Spleen (tissue), 11 donors: Measurements from ENCODE around the gene TTC16. TPM values are rescaled to one million over a fixed set of nuclear protein-coding genes. Genes with fewer than 3 reads are reported as not detected.

Source experiments
- DNase-seq: peaks from one replicate; pipeline ENCODE4 v3.0.0-alpha.2; 2020
- H3K27ac ChIP-seq, 8 donors: fragments of 200-600 bp; sonication (generic) in 7 of 8; 1 replicate in 4 of 8; 2 replicates in 4 of 8; pipeline versions ENCODE4 v1.5.0 to v1.8.0; 2016 to 2021; ENCODE audit warnings: inconsistent platforms in 4 of 8, mild to moderate bottlenecking in 4 of 8, moderate library complexity in 1 of 8
- H3K27me3 ChIP-seq, 7 donors: fragments of 200-600 bp; sonication (generic) in 6 of 7; replicated peaks in 1 of 7; 1 replicate in 4 of 7; 2 replicates in 3 of 7; pipeline versions ENCODE4 v1.5.0 to v1.8.0; 2016 to 2021; ENCODE audit warnings: inconsistent platforms in 3 of 7, mild to moderate bottlenecking in 1 of 7
- H3K36me3 ChIP-seq, 6 donors: fragments of 200-600 bp; sonication (generic) in 5 of 6; 1 replicate in 4 of 6; 2 replicates in 2 of 6; pipeline versions ENCODE4 v1.5.0 to v1.8.0; 2016 to 2021; ENCODE audit warnings: inconsistent platforms in 2 of 6
- H3K4me1 ChIP-seq, 6 donors: fragments of 200-600 bp; sonication (generic) in 5 of 6; 1 replicate in 3 of 6; 2 replicates in 3 of 6; pipeline versions ENCODE4 v1.5.0 to v1.8.0; 2016 to 2021; ENCODE audit warnings: inconsistent platforms in 3 of 6
- H3K4me3 ChIP-seq, 8 donors: fragments of 200-600 bp; sonication (generic) in 7 of 8; 1 replicate in 4 of 8; 2 replicates in 4 of 8; pipeline versions ENCODE4 v1.5.0 to v1.8.0; 2016 to 2021; ENCODE audit warnings: inconsistent platforms in 4 of 8, mild to moderate bottlenecking in 4 of 8, moderate library complexity in 2 of 8
- H3K9me3 ChIP-seq, 8 donors: fragments of 200-600 bp; sonication (generic) in 7 of 8; 1 replicate in 4 of 8; 2 replicates in 4 of 8; pipeline versions ENCODE4 v1.5.0 to v1.8.0; 2016 to 2021; ENCODE audit warnings: inconsistent platforms in 4 of 8
- POLR2A ChIP-seq, 3 donors: fragments of 450-650 bp; IDR thresholded peaks; one replicate each; pipeline ENCODE4 v1.5.1; 2017; ENCODE audit warnings: antibody characterized with exemption in 3 of 3, mild to moderate bottlenecking in 1 of 3
- POLR2AphosphoS5 ChIP-seq, 3 donors: sonication (generic); formaldehyde crosslinking; IDR thresholded peaks; one replicate each; pipeline ENCODE4 v1.5.1; 2017; ENCODE audit warnings: antibody characterized with exemption in 3 of 3
- WGBS, 5 donors: extraction: QIAGEN DNeasy Blood & Tissue Kit in 3 of 5; methylation state at CpG; one replicate each; pipeline versions ENCODE4 v1.1.5 to v1.1.7; 2013 to 2018; 5-methylcytosine and 5-hydroxymethylcytosine counted together
- intact Hi-C: fragments of 100-400 bp; cut with DNase I; formaldehyde crosslinking; loops from one replicate; pipeline ENCODE4 v1.15.0; 2023; ENCODE audit warnings: low total_unique reads
- polyA plus RNA-seq, 3 donors: library from polyadenylated mRNA; stranded (reverse); fragments of 200-250 nt; gene quantifications; one replicate each; pipeline ENCODE4 v1.2.1, GENCODE V29; 2013
- total RNA-seq, 7 donors: library from RNA; depleted of rRNA in 3 of 7; stranded (reverse); fragments of >200 nt in 3 of 7; fragmentation: NEBNext Ultra II Directional in 4 of 7; extraction: Animal tissue kit (Norgen Biotek cat#: 25700) in 4 of 7; gene quantifications; one replicate each; pipeline versions ENCODE4 v1.1.0 to v1.2.1, GENCODE V29; 2016 to 2021
- TF ChIP-seq, protein P1 (sequence below), 11 experiments: fragments of 200-600 bp in 7 of 11; fragments of 450-650 bp in 4 of 11; sonication (generic) in 4 of 11; IDR thresholded peaks in 8 of 11; conservative IDR thresholded peaks in 3 of 11; 1 replicate in 7 of 11; 2 replicates in 4 of 11; pipeline versions ENCODE4 v1.4.0 to v1.8.0; 2016 to 2021; ENCODE audit warnings: antibody characterized with exemption in 11 of 11, inconsistent platforms in 4 of 11, mild to moderate bottlenecking in 1 of 11
- donor health status: healthy with polysubstance abuse.
- donor health status: DM: no; HTN: no; CAD: no; lungs with moderate emphysema.
- donor health status: DM: no; HTN: no; CAD: no.
- donor health status: Bipolar disorder and iron deficiency.
- donor health status: healthy.
- donor health status: DM: no; HTN: no; CAD: no.
- donor health status: DM: yes; HTN: yes; CAD: no.

The TTC16 gene
- total and polyA plus RNA-seq, 10 donors, result 0.12 to 3.1 (median 1.8) TPM

DNA sequence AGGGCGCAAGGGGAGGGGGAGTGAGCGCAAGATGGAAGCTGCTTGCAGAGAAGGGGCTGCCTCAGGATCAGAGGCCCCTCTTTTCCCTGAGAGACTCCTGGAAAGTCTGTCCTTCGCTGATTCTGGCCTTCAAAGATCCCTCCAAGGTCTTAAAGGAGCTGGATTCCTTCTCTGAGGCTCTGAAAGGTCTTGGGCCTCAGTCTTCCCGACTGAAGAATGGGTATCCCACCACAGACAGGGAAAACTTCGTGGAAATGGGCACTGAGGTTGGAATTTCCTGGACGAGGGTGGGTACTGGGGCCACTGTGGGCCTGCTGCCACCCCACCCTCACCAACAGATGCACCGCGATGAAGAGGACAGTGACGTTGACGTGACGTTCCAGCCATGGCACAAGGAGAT lies 3.5 kb upstream of the TTC16 start:
- intact Hi-C loops, result no loop called here
- Histone ChIP-seq H3K9me3 (no peaks in the 10 kb centered on the region), H3K27ac (no peak overlapping the region), H3K4me3 (no peak overlapping the region), H3K4me1 (peaks cover 11 to 50% (median 37%) of the 10 kb centered on the region in 6 donors), H3K36me3 (peaks cover 0 to 12% (median 0%) of the 10 kb centered on the region in 6 donors), H3K27me3 (no peaks in the 10 kb centered on the region)
- 90 to 93% (median 90%) methylated on average over 11 of the region's 11 CpGs for WGBS, 5 donors
- DNase-seq, result no peak
- TF ChIP-seq POLR2A (IDR thresholded peaks at IDR 0.05) (no peak), POLR2AphosphoS5 (IDR thresholded peaks at IDR 0.05) (no peak)
- TF ChIP-seq, protein P1, sequence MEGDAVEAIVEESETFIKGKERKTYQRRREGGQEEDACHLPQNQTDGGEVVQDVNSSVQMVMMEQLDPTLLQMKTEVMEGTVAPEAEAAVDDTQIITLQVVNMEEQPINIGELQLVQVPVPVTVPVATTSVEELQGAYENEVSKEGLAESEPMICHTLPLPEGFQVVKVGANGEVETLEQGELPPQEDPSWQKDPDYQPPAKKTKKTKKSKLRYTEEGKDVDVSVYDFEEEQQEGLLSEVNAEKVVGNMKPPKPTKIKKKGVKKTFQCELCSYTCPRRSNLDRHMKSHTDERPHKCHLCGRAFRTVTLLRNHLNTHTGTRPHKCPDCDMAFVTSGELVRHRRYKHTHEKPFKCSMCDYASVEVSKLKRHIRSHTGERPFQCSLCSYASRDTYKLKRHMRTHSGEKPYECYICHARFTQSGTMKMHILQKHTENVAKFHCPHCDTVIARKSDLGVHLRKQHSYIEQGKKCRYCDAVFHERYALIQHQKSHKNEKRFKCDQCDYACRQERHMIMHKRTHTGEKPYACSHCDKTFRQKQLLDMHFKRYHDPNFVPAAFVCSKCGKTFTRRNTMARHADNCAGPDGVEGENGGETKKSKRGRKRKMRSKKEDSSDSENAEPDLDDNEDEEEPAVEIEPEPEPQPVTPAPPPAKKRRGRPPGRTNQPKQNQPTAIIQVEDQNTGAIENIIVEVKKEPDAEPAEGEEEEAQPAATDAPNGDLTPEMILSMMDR (IDR thresholded peaks at IDR 0.05 in 8 of 11, conservative IDR thresholded peaks at IDR 0.05 in 3 of 11), result no peak

- no peaks in the 10 kb centered on the region for H3K27me3 ChIP-seq
- no peak overlapping the region for H3K27ac ChIP-seq
- H3K4me1 ChIP-seq, result peaks cover 11 to 50% (median 37%) of the 10 kb centered on the region in 6 donors
- no peaks in the 10 kb centered on the region for H3K9me3 ChIP-seq
- no peak for DNase-seq
- intact Hi-C loops, result no loop called here
- 94 to 100% (median 94%) methylated on average over 2 to 10 of the region's 10 CpGs for WGBS, 5 donors
- H3K4me3 ChIP-seq, result no peak overlapping the region
- no peak for TF ChIP-seq POLR2A (IDR thresholded peaks at IDR 0.05)
- TF ChIP-seq, protein P1 (IDR thresholded peaks at IDR 0.05 in 8 of 11, conservative IDR thresholded peaks at IDR 0.05 in 3 of 11), result no peak
- TF ChIP-seq POLR2AphosphoS5 (IDR thresholded peaks at IDR 0.05), result no peak
- H3K36me3 ChIP-seq, result peaks cover 0 to 12% (median 0%) of the 10 kb centered on the region in 6 donors
These were observed 3.0 kb upstream of the TTC16 start for GRCh38 chr9:127712867-127713266.

DNA sequence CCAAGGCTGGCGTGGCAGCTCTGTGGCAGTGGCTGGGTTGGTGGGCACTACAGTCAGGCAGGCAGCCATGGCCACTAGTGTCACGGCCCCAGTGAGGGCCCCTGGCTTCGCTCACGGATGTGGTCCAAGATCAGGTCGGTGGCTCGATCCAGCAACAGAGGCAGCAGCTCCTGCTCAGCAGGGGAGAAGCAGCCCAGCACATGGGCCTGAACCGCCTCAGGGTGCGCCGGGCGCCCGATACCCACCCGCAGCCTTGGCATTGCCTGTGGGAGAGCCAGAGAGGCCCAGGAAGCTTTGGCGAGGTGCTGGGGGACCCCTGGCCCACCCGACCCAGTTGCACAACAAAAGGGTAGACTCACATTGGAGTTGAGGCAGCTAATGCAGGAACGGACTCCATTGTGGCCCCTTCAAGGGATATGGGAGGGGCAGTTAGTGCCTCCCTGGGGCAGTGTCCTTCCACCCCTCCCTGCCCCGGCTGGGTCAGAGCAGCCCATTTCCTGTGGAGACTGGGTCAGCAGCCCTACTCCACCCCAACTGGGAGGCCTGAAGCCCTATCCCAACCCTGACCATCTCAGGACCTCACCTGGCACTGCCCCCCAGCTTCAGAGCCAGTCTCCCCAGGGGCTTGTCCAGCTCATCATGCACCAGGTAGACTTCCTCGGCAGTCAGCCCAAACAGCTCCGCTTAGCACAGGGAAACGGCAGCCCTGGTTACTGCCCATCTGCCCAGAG lies 1.7 kb upstream of the TTC16 start:
- Histone ChIP-seq H3K27ac (peak overlapping the region in 1 of 8 donors; percentile 91), H3K36me3 (peaks cover 0 to 12% (median 0%) of the 10 kb centered on the region in 6 donors), H3K4me1 (peaks cover 11 to 52% (median 37%) of the 10 kb centered on the region in 6 donors), H3K4me3 (peak overlapping the region in 7 of 8 donors; percentile 57 to 94 (median 80)), H3K9me3 (no peaks in the 10 kb centered on the region), H3K27me3 (no peaks in the 10 kb centered on the region)
- 39 to 82% (median 78%) methylated on average over 8 to 19 of the region's 19 CpGs for WGBS, 5 donors
- intact Hi-C loops, result no loop called here
- DNase-seq, result peak; percentile 82
- no peak for TF ChIP-seq POLR2AphosphoS5 (IDR thresholded peaks at IDR 0.05)
- no peak for TF ChIP-seq POLR2A (IDR thresholded peaks at IDR 0.05)
- TF ChIP-seq, protein P1 (IDR thresholded peaks at IDR 0.05 in 8 of 11, conservative IDR thresholded peaks at IDR 0.05 in 3 of 11), result no peak

DNA sequence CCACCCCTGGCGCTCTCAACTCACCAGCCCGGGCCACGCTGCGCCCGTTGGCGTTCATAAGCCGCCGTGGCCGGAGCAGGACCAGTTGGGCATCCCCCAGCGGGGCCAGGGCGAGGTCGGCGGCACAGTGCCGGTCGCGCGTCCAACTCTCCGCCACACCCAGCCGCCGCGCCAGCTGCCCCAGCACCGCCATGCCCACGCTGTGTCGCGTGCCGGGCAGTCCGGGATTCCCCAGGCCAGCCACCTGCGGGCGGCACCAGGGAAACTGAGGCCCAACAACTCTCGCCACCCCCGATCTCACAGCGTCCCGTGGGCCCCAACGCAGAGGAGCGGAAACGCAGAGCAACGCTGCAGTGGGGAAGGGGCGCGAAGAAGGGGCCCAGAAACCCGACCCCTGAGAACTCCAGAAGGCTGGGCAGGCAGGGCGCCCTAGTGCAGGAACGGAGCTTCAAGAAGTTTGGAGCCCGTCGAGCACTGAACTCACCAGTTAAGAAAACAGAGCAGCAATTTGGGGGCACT lies 869 bp upstream of the TTC16 start:
- no peaks in the 10 kb centered on the region for H3K27me3 ChIP-seq

More for the DNA sequence above, 869 bp upstream of the TTC16 start:
- WGBS, 5 donors, result 0 to 1% (median 0%) methylated on average over 15 to 44 of the region's 44 CpGs
- intact Hi-C loops, result no loop called here
- H3K36me3 ChIP-seq, result peaks cover 0 to 12% (median 0%) of the 10 kb centered on the region in 6 donors
- H3K4me3 ChIP-seq, result peak overlapping the region; percentile 57 to 94 (median 76)
- peaks cover 11 to 61% (median 37%) of the 10 kb centered on the region in 6 donors for H3K4me1 ChIP-seq
- no peak for TF ChIP-seq POLR2A (IDR thresholded peaks at IDR 0.05)
- TF ChIP-seq POLR2AphosphoS5 (IDR thresholded peaks at IDR 0.05), result no peak
- TF ChIP-seq, protein P1 (IDR thresholded peaks at IDR 0.05 in 8 of 11, conservative IDR thresholded peaks at IDR 0.05 in 3 of 11), result no peak
- no peaks in the 10 kb centered on the region for H3K9me3 ChIP-seq
- peak; percentile 87 for DNase-seq
- H3K27ac ChIP-seq, result peak overlapping the region; percentile 61 to 91 (median 86)
